Spinal cord (tissue), 10 donors: Measurements from ENCODE around the gene CHD9. TPM values are rescaled to one million over a fixed set of nuclear protein-coding genes. Genes with fewer than 3 reads are reported as not detected.

Source experiments
- DNase-seq, 6 donors: peaks; one replicate each; pipeline versions ENCODE4 v3.0.0 to v3.0.0-alpha.2; 2013 to 2015; ENCODE audit warnings: low spot score in 6 of 6, low read depth in 4 of 6
- H3K27ac ChIP-seq: one replicate; pipeline ENCODE4 v1.5.1; 2013; ENCODE audit warnings: low read depth, low read length, control low read depth
- H3K27me3 ChIP-seq: one replicate; pipeline ENCODE4 v1.6.1; 2013; ENCODE audit warnings: low read length; ENCODE audit not compliant: control insufficient read depth, insufficient read depth
- H3K36me3 ChIP-seq: one replicate; pipeline ENCODE4 v1.6.1; 2013; ENCODE audit warnings: low read length; ENCODE audit not compliant: control insufficient read depth, insufficient read depth
- H3K4me1 ChIP-seq: one replicate; pipeline ENCODE4 v1.6.1; 2013; ENCODE audit warnings: low read length; ENCODE audit not compliant: control insufficient read depth, insufficient read depth
- H3K4me3 ChIP-seq: one replicate; pipeline ENCODE4 v1.5.1; 2013; ENCODE audit warnings: low read depth, low read length, control low read depth
- H3K9me3 ChIP-seq: one replicate; pipeline ENCODE4 v1.6.1; 2013; ENCODE audit warnings: low read length; ENCODE audit not compliant: control insufficient read depth, insufficient read depth
- WGBS: methylation state at CpG from one replicate; pipeline ENCODE4 v1.1.5; 2013; ENCODE audit warnings: missing lambda C conversion rate; ENCODE audit not compliant: insufficient coverage; 5-methylcytosine and 5-hydroxymethylcytosine counted together
- polyA plus RNA-seq, 2 donors: library from polyadenylated mRNA; unstranded; fragments of 120-200 nt; gene quantifications; one replicate each; pipeline ENCODE4 v1.2.1, GENCODE V29; 2013; ENCODE audit not compliant: insufficient read length in 2 of 2
- total RNA-seq, 2 donors: library from RNA; depleted of rRNA in 1 of 2; stranded (reverse); fragments of 120-200 nt in 1 of 2; fragments of >200 nt in 1 of 2; gene quantifications; one replicate each; pipeline versions ENCODE4 v1.2.3 to v1.2.4, GENCODE V29; 2013 to 2014
- donor health status: healthy.

CHD9 gene
- total and polyA plus RNA-seq, 4 donors, result 32.2 to 140 (median 82.8) TPM

DNA sequence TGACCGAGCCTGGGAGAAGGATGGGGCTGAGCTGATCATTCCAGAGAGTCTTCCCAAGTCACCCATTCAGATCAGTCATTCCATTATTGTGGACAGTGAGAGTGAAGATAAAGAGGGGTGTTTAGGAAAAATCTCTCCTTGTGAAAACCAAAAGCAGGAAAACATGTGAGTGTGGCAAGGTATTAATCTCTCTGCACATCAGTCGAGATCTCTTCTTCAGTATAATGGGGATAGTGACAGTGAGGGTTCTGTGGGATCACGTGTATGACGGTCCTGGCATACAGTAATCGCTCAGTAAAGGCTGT lies 35.4 kb downstream of the CHD9 start:
- Histone ChIP-seq H3K4me3 (no peak overlapping the region), H3K9me3 (no peaks in the 10 kb centered on the region), H3K27me3 (no peaks in the 10 kb centered on the region), H3K27ac (peak overlapping the region; percentile 85), H3K36me3 (peaks cover 2% of the 10 kb centered on the region), H3K4me1 (peaks cover 57% of the 10 kb centered on the region)
- WGBS, result 8% methylated on average over 4 of the region's 5 CpGs
- DNase-seq, result no peak

DNA sequence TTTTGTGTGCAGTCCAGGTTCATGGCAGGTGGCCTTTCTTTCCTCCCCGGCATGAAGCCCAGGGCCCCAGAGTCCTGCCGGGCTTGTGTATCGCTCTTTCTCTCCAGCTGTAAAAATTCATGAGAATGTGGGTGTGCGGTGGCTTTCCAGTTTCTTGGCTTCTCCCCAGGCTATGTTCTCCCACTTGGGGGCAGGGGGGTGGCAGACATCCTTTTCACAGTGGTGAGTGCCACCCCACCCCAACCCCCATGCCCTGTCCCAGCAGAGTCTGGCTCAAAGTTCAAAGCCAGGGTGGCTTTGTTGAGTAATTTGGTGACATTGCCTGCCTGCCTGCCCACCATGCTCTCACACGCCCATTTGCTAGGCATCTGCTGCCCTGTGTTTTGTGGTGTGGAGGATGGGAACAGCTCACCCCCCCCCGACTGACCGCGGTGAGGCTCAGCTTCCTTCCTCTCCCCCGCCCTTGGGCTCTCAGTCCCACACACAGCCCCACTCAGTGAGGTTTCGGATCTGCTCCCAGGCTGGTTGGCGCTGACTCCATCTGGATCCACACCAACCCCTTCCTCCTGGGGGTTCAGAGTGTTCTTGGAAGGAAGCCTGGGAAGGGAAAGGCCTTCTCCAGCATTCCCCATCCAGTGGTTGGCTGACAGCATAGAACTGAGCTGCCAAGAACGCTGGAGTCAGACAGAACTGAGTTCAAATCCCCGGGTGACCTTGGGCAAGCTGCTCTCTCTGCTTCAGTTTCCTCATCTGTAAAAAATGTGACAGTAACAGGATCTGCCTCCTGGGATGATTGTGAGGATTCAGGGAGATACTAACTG lies 36.0 kb downstream of the CHD9 start:
- 18% methylated on average over 2 of the region's 13 CpGs for WGBS
- DNase-seq, result peak; percentile 87 to 98 (median 90)
- Histone ChIP-seq H3K36me3 (peaks cover 2% of the 10 kb centered on the region), H3K4me1 (peaks cover 53% of the 10 kb centered on the region), H3K4me3 (no peak overlapping the region), H3K27me3 (no peaks in the 10 kb centered on the region), H3K27ac (peak overlapping the region; percentile 85), H3K9me3 (no peaks in the 10 kb centered on the region)

DNA sequence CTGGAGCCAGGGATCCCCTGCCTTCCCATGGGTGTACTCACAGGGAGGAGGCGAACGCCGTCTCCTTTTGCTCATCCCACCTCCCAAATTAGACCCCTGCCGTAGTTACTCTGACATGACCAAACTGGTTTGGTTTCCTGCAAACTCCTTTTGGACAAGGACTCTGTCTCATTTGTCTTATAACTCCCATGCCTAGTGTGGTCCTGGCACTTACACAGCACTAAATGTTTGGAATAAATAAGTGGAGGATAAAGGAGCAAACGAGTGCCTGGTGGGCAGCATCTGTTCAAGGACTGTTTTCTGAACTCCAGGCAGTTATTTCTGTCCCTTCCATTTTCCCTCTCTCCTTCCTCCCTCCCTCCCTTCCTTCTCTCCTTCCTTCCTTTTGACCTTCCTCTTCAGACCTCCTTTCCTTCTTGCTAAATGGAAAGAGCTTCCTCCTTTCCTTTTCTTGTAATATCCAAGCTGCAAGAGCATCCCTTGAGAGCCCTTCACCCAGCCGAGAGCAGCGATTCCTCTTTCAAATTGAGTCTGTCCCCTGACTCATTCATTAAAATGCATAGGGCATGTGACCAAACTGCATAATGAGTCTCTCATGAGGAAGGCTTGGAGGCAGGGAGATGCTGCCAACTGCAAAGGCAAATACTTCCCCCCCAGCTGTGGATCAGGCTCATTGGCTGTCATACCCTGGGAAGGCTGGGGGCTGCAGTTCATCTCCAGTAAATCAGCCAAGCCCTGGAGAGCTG lies 36.8 kb downstream of the CHD9 start:
- WGBS, result 22% methylated on average over 3 of the region's 7 CpGs
- peak; percentile 87 to 99 (median 93) for DNase-seq
- Histone ChIP-seq H3K27me3 (no peaks in the 10 kb centered on the region), H3K27ac (peak overlapping the region; percentile 85), H3K4me1 (peaks cover 46% of the 10 kb centered on the region), H3K36me3 (peaks cover 2% of the 10 kb centered on the region), H3K9me3 (no peaks in the 10 kb centered on the region), H3K4me3 (no peak overlapping the region)

DNA sequence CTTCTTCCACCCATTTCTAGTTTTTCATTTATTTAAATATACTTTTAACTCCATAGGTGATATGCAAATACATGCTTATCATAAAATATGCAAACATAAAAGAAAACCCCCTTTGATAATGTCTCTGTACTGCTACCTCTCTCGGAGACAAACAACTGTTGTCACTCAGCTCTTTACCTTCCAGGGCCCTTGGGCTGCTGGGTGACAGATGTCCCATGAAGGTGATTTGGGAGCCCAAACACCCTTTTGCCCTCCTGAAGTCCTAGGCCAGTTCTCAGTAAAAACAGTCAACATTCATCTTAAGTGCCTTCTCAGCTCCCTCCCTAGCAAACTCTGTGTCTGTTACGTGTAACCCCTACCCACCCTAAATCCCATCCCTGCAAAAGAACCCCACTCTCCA lies 37.5 kb downstream of the CHD9 start:
- no peak overlapping the region for H3K4me3 ChIP-seq
- peaks cover 46% of the 10 kb centered on the region for H3K4me1 ChIP-seq
- H3K9me3 ChIP-seq, result no peaks in the 10 kb centered on the region
- 35% methylated on average over 2 of the region's 2 CpGs for WGBS
- H3K27me3 ChIP-seq, result no peaks in the 10 kb centered on the region
- no peak for DNase-seq
- H3K36me3 ChIP-seq, result peaks cover 2% of the 10 kb centered on the region
- H3K27ac ChIP-seq, result peak overlapping the region; percentile 85

DNA sequence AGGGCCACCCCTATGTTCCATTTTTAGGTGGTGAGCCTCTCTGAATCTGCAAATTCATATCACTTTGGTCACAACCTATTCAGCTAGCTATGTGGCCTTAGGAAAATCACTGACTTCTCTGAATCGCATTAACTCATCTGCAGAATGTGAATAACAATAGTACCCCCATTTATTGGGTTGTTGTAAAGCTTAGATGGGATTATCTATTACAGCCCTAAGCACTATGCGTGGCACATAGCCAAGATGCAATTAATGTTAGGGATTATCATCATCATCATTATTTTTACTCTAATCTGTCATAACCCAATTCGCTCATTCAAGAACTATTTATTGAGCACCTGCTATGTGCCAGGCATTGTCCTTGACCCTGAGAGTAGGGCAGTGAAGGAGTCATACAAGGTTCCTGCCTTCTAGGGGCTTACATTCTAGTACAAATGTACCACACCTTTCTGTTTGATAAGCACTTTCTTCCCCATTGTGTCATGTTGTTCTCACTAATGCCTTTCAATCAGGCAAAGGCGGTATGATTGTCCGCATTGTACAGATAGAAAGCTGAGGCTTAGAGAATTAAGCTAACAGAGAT lies 38.5 kb downstream of the CHD9 start:
- H3K4me1 ChIP-seq, result peaks cover 49% of the 10 kb centered on the region
- 100% methylated on average over 1 of the region's 5 CpGs for WGBS

DNA sequence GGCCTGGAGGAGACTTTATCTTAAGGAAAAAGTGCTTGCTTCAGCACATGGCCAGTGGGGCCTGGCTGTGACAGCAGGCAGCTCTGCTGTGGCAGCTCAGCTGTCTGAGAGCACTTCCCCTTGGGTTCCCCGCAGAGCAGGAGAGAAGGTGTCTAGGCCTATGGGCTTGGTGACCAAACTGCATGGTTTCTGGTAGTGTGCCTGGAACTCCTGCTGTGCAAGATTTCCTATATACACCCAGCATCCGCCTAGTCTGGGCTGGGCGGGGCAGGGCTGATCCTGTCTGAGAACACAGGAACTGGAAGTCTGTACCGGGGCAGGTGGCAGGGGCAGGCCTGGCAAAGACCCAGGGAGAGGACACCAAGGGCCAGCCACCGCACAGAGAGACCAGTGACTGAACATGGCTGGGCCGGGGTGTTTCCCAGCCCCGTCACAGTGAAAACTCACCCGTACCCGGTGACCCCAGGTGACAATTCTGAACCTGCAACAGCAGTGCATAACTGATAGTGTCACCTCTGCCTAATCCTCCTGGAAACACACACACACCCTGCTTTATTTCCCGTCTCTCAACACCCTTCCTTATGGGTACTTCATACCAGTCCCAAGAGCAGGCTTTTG lies 39.3 kb downstream of the CHD9 start:
- peak in 1 of 6 donors; percentile 34 for DNase-seq
- Histone ChIP-seq H3K4me3 (no peak overlapping the region), H3K9me3 (no peaks in the 10 kb centered on the region), H3K36me3 (peaks cover 2% of the 10 kb centered on the region), H3K27me3 (no peaks in the 10 kb centered on the region), H3K27ac (peak overlapping the region; percentile 51), H3K4me1 (peaks cover 56% of the 10 kb centered on the region)
- WGBS, result 72% methylated on average over 9 of the region's 10 CpGs

More for the DNA sequence above, 38.5 kb downstream of the CHD9 start:
- H3K4me3 ChIP-seq, result no peak overlapping the region
- H3K36me3 ChIP-seq, result peaks cover 2% of the 10 kb centered on the region
- H3K27ac ChIP-seq, result no peak overlapping the region
- no peak for DNase-seq
- H3K27me3 ChIP-seq, result no peaks in the 10 kb centered on the region
- no peaks in the 10 kb centered on the region for H3K9me3 ChIP-seq

DNA sequence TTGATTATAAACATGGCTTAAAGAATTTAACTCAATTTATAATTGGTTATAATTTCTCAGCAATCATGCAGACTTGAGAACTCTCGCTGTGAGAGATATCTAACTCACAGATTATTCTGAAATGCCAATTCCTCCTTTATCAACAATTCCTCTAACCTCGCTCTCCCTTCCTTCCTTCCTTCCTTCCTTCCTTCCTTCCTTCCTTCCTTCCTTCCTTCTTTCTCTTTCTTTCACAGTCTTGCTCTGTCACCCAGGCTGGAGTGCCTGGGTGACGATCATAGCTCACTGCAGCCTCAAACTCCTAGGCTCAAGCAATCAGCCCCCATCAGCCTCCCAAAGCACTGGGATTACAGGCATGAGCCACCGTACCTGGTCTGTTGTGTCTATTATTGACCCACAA lies 42.4 kb downstream of the CHD9 start:
- Histone ChIP-seq H3K9me3 (no peaks in the 10 kb centered on the region), H3K4me3 (no peak overlapping the region), H3K27ac (no peak overlapping the region), H3K27me3 (no peaks in the 10 kb centered on the region), H3K4me1 (peaks cover 42% of the 10 kb centered on the region), H3K36me3 (peaks cover 2% of the 10 kb centered on the region)
- no peak for DNase-seq
- WGBS, result 73% methylated on average over 4 of the region's 4 CpGs

DNA sequence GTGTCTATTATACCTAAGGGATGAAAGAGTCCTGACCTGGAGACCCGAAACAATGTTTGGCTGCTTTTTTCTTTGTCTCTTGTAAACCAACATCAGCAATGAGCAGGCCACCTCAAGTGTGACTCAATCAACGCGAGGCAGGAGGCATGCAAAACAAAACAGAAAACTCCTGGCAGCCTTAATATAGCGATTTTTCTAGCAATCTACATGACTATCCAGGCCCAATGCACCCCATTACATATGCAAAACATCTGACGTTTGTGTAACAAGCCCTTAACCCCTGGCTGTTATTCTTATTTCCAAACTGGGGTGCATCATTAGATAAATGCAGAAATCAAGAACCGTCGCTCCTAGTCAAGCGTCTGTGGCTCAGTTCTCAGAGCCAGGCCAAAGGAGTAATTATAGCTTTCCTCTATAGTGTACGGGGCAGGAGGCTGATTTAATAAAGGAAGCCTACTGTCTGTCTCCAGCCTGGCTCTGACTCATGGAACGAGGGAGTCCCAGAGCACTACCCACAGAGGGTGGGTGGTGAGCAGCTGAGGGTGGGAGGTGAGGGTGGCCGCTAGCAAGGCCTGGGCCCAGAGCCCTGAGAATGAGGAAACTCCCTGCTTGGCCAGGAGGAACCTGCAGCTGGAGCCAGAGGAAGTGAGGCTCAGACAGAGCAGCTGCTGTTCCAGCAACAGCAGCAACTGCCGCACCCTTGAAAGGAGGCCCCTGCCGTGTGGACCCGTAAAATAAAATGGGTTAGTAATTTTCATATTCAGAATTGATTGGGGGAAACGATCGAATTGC lies 43.9 kb downstream of the CHD9 start:
- Histone ChIP-seq H3K36me3 (peaks cover 2% of the 10 kb centered on the region), H3K4me3 (peak overlapping the region; percentile 33), H3K4me1 (peaks cover 34% of the 10 kb centered on the region), H3K27me3 (no peaks in the 10 kb centered on the region), H3K27ac (peak overlapping the region; percentile 96), H3K9me3 (no peaks in the 10 kb centered on the region)
- 11% methylated on average over 13 of the region's 16 CpGs for WGBS
- DNase-seq, result peak in 5 of 6 donors; percentile 29 to 83 (median 70)
